Caco-2 (cell line): ENCODE results near the gene LIMS2. TPM values are rescaled to one million over a fixed set of nuclear protein-coding genes. Genes with fewer than 3 reads are reported as not detected.

Experiments used
- BruUV-seq: library from RNA; stranded (reverse); fragments of 400-500 nt; replicated peaks from 2 replicates; lab custom pipeline; 2021; lab: Mats Ljungman, UMichigan
- CTCF ChIA-PET: fragments of 300-600 bp; sonication (Branson Sonifier 250); formaldehyde crosslinking; loops from one replicate; lab custom pipeline; 2022; ENCODE audit warnings: antibody characterized with exemption; lab: Charles Lee
- POLR2A ChIA-PET: fragments of 300-600 bp; sonication (Branson Sonifier 250); formaldehyde crosslinking; loops from one replicate; lab custom pipeline; 2022; ENCODE audit warnings: antibody characterized with exemption; lab: Charles Lee
- DNase-seq, 2 experiments: peaks; one replicate each; pipeline versions ENCODE4 v3.0.0 to v3.0.0-alpha.2; 2020 to 2022
- H3K27me3 ChIP-seq: replicated peaks from 2 replicates; pipeline ENCODE4 v1.6.0; 2011; ENCODE audit warnings: low read length; ENCODE audit not compliant: control insufficient read depth, insufficient read depth
- H3K36me3 ChIP-seq: 2 replicates; pipeline ENCODE4 v1.5.1; 2011; ENCODE audit warnings: low read length; ENCODE audit not compliant: control insufficient read depth, insufficient read depth
- H3K4me1 ChIP-seq: fragments of 250-450 bp; sonication (Bioruptor Pico); 2 replicates; pipeline ENCODE4 v1.5.1; 2020; ENCODE audit warnings: mild to moderate bottlenecking
- H3K4me3 ChIP-seq: 2 replicates; pipeline ENCODE4 v1.5.1; 2011; ENCODE audit warnings: low read depth, mild to moderate bottlenecking, control low read depth, low read length
- H3K9me3 ChIP-seq: fragments of 250-450 bp; sonication (Bioruptor Pico); 2 replicates; pipeline ENCODE4 v1.5.1; 2020; ENCODE audit warnings: mild to moderate bottlenecking, moderate library complexity
- H3K27ac Mint-ChIP-seq: one replicate; pipeline ENCODE4 v1.8.0; 2022; ENCODE audit warnings: mixed read lengths; ENCODE audit not compliant: unreplicated experiment
- H3K27me3 Mint-ChIP-seq: one replicate; pipeline ENCODE4 v1.8.0; 2022; ENCODE audit warnings: mixed read lengths; ENCODE audit not compliant: insufficient read depth, unreplicated experiment
- H3K36me3 Mint-ChIP-seq: one replicate; pipeline ENCODE4 v1.8.0; 2022; ENCODE audit warnings: mild to moderate bottlenecking, mixed read lengths; ENCODE audit not compliant: insufficient read depth, unreplicated experiment
- H3K4me1 Mint-ChIP-seq: one replicate; pipeline ENCODE4 v1.8.0; 2022; ENCODE audit warnings: low read depth, mixed read lengths; ENCODE audit not compliant: unreplicated experiment
- H3K4me3 Mint-ChIP-seq: one replicate; pipeline ENCODE4 v1.8.0; 2022; ENCODE audit warnings: mild to moderate bottlenecking, moderate library complexity, mixed read lengths; ENCODE audit not compliant: unreplicated experiment
- H3K9me3 Mint-ChIP-seq: one replicate; pipeline ENCODE4 v1.8.0; 2022; ENCODE audit warnings: mixed read lengths; ENCODE audit not compliant: unreplicated experiment
- intact Hi-C: fragments of 100-400 bp; cut with micrococcal nuclease; formaldehyde crosslinking; loops from one replicate; pipeline ENCODE4 v1.10.0; 2022; ENCODE audit not compliant: unreplicated experiment
- total RNA-seq: library from RNA; stranded (reverse); gene quantifications from 2 replicates; pipeline ENCODE4 v1.2.3, GENCODE V29; 2022
- TF ChIP-seq, protein P1 (sequence below), 2 experiments: fragments of 200-600 bp in 1 of 2; IDR thresholded peaks; 1 replicate in 1 of 2; 2 replicates in 1 of 2; pipeline versions ENCODE4 v1.5.1 to v1.8.0; 2011 to 2022; ENCODE audit warnings: antibody characterized with exemption in 1 of 2, control low read depth in 1 of 2, inconsistent platforms in 1 of 2, low read depth in 1 of 2, low read length in 1 of 2, mild to moderate bottlenecking in 1 of 2, moderate library complexity in 1 of 2; ENCODE audit not compliant: insufficient read depth in 1 of 2, severe bottlenecking in 1 of 2, unreplicated experiment in 1 of 2

Gene LIMS2
- total RNA-seq, 1 experiment from 2014 or later, result 10.0 TPM

DNA sequence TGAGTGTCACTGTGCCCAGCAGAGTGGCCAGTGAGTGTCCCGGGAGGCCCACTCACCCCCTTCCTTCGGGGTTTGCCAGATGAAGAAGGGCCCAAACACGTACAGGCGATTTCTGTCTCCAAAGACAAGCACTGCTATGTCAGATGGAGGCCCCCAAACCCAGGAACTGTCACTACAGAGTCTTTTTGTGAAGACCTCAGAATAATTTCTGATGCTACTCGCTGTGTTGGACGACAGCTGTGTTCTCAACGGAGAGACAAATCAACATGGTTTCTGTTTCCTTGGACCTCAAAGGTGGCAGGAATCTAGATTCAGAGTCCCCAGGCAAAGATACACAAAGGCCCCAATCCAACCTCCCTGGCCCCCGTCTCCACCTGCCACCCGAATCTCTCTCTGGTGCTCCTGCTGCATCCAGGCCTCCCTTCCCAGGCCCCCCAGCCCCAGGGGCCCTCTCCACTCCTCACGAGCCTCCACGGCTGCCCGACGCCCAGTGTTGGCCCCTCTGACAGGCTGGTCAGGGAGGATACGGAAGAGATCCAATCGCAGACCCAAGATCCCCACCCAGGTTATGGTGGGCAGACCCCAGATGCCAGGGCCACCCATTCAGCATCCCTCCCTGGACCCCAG, 31.8 kb downstream of the LIMS2 start:
- Histone ChIP-seq H3K4me3 (no peak overlapping the region), H3K9me3 (no peaks in the 10 kb centered on the region), H3K4me1 (peaks cover 5% of the 10 kb centered on the region; the same call in 1 of the 2 replicates), H3K36me3 (no peaks in the 10 kb centered on the region), H3K27me3 (no peaks in the 10 kb centered on the region)
- ChIA-PET POLR2A (no interaction called here), CTCF (no interaction called here)
- H3K27ac Mint-ChIP-seq, result no peak overlapping the region
- DNase-seq, result no peak
- TF ChIP-seq, protein P1, sequence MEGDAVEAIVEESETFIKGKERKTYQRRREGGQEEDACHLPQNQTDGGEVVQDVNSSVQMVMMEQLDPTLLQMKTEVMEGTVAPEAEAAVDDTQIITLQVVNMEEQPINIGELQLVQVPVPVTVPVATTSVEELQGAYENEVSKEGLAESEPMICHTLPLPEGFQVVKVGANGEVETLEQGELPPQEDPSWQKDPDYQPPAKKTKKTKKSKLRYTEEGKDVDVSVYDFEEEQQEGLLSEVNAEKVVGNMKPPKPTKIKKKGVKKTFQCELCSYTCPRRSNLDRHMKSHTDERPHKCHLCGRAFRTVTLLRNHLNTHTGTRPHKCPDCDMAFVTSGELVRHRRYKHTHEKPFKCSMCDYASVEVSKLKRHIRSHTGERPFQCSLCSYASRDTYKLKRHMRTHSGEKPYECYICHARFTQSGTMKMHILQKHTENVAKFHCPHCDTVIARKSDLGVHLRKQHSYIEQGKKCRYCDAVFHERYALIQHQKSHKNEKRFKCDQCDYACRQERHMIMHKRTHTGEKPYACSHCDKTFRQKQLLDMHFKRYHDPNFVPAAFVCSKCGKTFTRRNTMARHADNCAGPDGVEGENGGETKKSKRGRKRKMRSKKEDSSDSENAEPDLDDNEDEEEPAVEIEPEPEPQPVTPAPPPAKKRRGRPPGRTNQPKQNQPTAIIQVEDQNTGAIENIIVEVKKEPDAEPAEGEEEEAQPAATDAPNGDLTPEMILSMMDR (IDR thresholded peaks at IDR 0.05; ENCODE audit: insufficient read depth in 1 of 2, low read depth in 1 of 2, low read length in 1 of 2, severe bottlenecking in 1 of 2, unreplicated experiment in 1 of 2), result no peak
- H3K4me3 Mint-ChIP-seq, result no peak overlapping the region
- intact Hi-C loops, result no loop called here
- BruUV-seq, result no TSS peak
- peaks cover 5% of the 10 kb centered on the region for H3K36me3 Mint-ChIP-seq
- no peaks in the 10 kb centered on the region for H3K9me3 Mint-ChIP-seq
- H3K27me3 Mint-ChIP-seq, result no peaks in the 10 kb centered on the region
- H3K4me1 Mint-ChIP-seq, result no peaks in the 10 kb centered on the region

- BruUV-seq, result no TSS peak
- Histone ChIP-seq H3K4me3 (no peak overlapping the region), H3K9me3 (no peaks in the 10 kb centered on the region), H3K4me1 (peaks cover 11% of the 10 kb centered on the region), H3K27me3 (no peaks in the 10 kb centered on the region), H3K36me3 (no peaks in the 10 kb centered on the region)
- peaks cover 2% of the 10 kb centered on the region for H3K4me1 Mint-ChIP-seq
- no peaks in the 10 kb centered on the region for H3K9me3 Mint-ChIP-seq
- no peaks in the 10 kb centered on the region for H3K27me3 Mint-ChIP-seq
- POLR2A ChIA-PET, result no interaction called here
- peaks cover 5% of the 10 kb centered on the region for H3K36me3 Mint-ChIP-seq
- H3K4me3 Mint-ChIP-seq, result no peak overlapping the region
- TF ChIP-seq, protein P1 (IDR thresholded peaks at IDR 0.05; ENCODE audit: insufficient read depth in 1 of 2, low read depth in 1 of 2, low read length in 1 of 2, severe bottlenecking in 1 of 2, unreplicated experiment in 1 of 2), result no peak
- no peak overlapping the region for H3K27ac Mint-ChIP-seq
- DNase-seq, result no peak
- intact Hi-C loops, result no loop called here
- CTCF ChIA-PET, result no interaction called here
Measured at GRCh38 chr2:127642706-127643438, 32.5 kb downstream of the LIMS2 start.

DNA sequence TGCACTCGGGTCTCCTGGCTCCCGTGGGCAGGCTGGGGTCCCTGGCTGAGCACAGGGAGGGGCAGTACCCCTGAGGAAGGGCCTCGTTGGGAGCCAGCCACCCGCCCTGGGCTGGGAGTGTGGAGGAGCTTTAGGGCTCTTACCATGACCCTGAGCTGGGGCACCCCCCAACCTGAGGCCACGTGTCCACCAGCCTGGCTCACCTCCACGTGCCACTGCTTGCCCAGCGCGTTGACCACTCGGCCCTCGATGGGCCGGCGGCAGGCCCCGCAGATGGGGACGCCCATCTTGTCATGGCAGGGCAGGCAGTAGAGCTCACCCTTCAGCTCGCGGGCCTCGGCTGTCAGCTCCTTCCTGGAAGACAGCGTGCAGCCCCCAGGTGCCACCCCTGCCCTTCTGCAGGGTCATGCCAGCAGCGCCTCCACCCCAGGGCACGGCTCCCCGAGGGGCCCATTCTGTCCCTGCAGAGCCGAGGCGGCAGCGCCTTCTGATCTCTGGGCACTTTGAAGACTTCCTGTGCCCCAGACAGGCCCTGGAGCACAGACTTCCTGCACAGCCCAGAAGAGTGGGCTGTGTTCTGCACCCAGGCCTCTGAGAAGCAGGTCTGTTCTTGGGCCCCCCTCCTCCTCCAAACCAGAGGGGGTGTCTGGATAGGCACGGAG, 33.4 kb downstream of the LIMS2 start:
- no TSS peak for BruUV-seq
- Histone ChIP-seq H3K36me3 (no peaks in the 10 kb centered on the region), H3K4me1 (peaks cover 20% of the 10 kb centered on the region), H3K4me3 (no peak overlapping the region), H3K27me3 (no peaks in the 10 kb centered on the region), H3K9me3 (no peaks in the 10 kb centered on the region)
- no peak overlapping the region for H3K4me3 Mint-ChIP-seq
- ChIA-PET CTCF (no interaction called here), POLR2A (no interaction called here)
- H3K36me3 Mint-ChIP-seq, result peaks cover 5% of the 10 kb centered on the region
- no peak for DNase-seq
- H3K9me3 Mint-ChIP-seq, result no peaks in the 10 kb centered on the region
- H3K27me3 Mint-ChIP-seq, result no peaks in the 10 kb centered on the region
- intact Hi-C loops, result no loop called here
- H3K27ac Mint-ChIP-seq, result no peak overlapping the region
- peaks cover 6% of the 10 kb centered on the region for H3K4me1 Mint-ChIP-seq
- TF ChIP-seq, protein P1 (IDR thresholded peaks at IDR 0.05; ENCODE audit: insufficient read depth in 1 of 2, low read depth in 1 of 2, low read length in 1 of 2, severe bottlenecking in 1 of 2, unreplicated experiment in 1 of 2), result no peak
